SK-N-MC (cell line): ENCODE measurements around the gene CYP26A1.
"Not testable (repeated sequence)": the region's sequence is repeated elsewhere in the genome, so short reads cannot be mapped to it uniquely, and the experiment has no call there.

Experiments
- EZH2 ChIP-seq: fragments of 200-600 bp; sonication (generic); IDR thresholded peaks from one replicate; pipeline ENCODE4 v1.6.1; 2017; ENCODE audit warnings: antibody characterized with exemption
- FOXP2 ChIP-seq: optimal IDR thresholded peaks from 2 replicates; pipeline ENCODE3; 2011; ENCODE audit warnings: mild to moderate bottlenecking, moderate library complexity; ENCODE audit not compliant: insufficient read depth; ENCODE audit errors: extremely low read length, control extremely low read depth
- POLR2AphosphoS5 ChIP-seq: IDR thresholded peaks from 2 replicates; pipeline ENCODE4 v1.6.1; 2012; ENCODE audit warnings: mild to moderate bottlenecking, low read depth, low read length, borderline replicate concordance

DNA sequence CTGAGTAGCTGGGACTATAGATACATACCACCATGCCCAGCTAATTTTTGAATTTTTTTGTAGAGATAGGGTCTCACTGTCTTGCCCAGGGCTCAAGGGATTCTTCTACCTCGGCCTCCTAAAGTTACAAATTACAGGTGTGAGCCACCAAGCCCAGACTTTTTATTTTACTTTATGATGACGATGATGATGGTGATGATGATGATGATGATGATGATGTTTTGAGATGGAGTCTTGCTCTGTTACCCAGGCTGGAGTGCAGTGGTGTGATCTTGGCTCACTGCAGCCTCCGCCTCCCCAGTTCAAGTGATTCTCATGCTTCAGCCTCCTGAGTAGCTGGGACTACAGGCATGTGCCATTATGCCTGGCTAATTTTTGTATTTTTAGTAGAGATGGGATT lies 27.5 kb downstream of the CYP26A1 start:
- TF ChIP-seq POLR2AphosphoS5, EZH2, FOXP2: not testable (repeated sequence)
